GM10248 (cell line): ENCODE measurements around the gene DUSP2.

ENCODE experiments used
- CTCF ChIA-PET: fragments of 300-600 bp; sonication (Branson Sonifier 250); formaldehyde crosslinking; extraction: SDS; loops from one replicate; lab custom pipeline; 2021; ENCODE audit warnings: antibody characterized with exemption; lab: Yijun Ruan, JAX
- POLR2A ChIA-PET: fragments of 350-650 bp; sonication (Branson Sonifier 250); formaldehyde crosslinking; extraction: SDS; loops from one replicate; lab custom pipeline; 2020; ENCODE audit warnings: antibody characterized with exemption; lab: Yijun Ruan, JAX
- DNase-seq: peaks from one replicate; pipeline ENCODE4 v3.0.0; 2012; ENCODE audit errors: extremely low spot score
- CTCF ChIP-seq: IDR thresholded peaks from 2 replicates; pipeline ENCODE4 v1.5.1; 2012; ENCODE audit warnings: mild to moderate bottlenecking, low read depth; ENCODE audit errors: extremely low read depth, missing control alignments, control extremely low read depth

DUSP2 gene

GRCh38 chr2:96114546-96114902, 30.7 kb downstream of the DUSP2 start:
- ChIA-PET CTCF (interaction anchor here (1.2 to 3.3 kb wide), 2 partner anchors 11 to 60 kb away, joined by 3 to 10 read pairs; no protein-coding TSS in a partner anchor), POLR2A (no interaction called here)
- no peak for TF ChIP-seq CTCF
- no peak for DNase-seq

GRCh38 chr2:96113951-96114350, 31.3 kb downstream of the DUSP2 start:
- no peak for DNase-seq
- CTCF ChIA-PET = interaction anchor here (0.6 to 3.3 kb wide), 4 partner anchors 40 to 418 kb away, joined by 3 to 10 read pairs (median 4); no protein-coding TSS in a partner anchor
- POLR2A ChIA-PET = no interaction called here
- TF ChIP-seq CTCF = no peak

GRCh38 chr2:96113367-96113677, 31.9 kb downstream of the DUSP2 start:
- CTCF ChIA-PET = interaction anchor here (0.6 to 3.3 kb wide), 5 partner anchors 39 to 418 kb away, joined by 3 to 10 read pairs (median 5); no protein-coding TSS in a partner anchor
- DNase-seq = no peak
- TF ChIP-seq CTCF = peak; percentile 25
- POLR2A ChIA-PET = no interaction called here

- no peak for TF ChIP-seq CTCF
- POLR2A ChIA-PET = no interaction called here
Observed at GRCh38 chr2:96112501-96113366, 32.5 kb downstream of the DUSP2 start.

GRCh38 chr2:96111823-96112500, 33.3 kb downstream of the DUSP2 start:
- ChIA-PET POLR2A (no interaction called here), CTCF (interaction anchor here (0.7 to 3.3 kb wide), 6 partner anchors 21 to 119 kb away, joined by 3 to 10 read pairs (median 6); no protein-coding TSS in a partner anchor)
- DNase-seq = no peak
- no peak for TF ChIP-seq CTCF

More at GRCh38 chr2:96112501-96113366, 32.5 kb downstream of the DUSP2 start:
- CTCF ChIA-PET = interaction anchor here (0.7 to 3.3 kb wide), 3 partner anchors 62 to 120 kb away, joined by 3 to 10 read pairs (median 7); no protein-coding TSS in a partner anchor
- DNase-seq = no peak

GRCh38 chr2:96111257-96111640, 34.0 kb downstream of the DUSP2 start:
- ChIA-PET CTCF (interaction anchor here (1.0 to 2.4 kb wide), 4 partner anchors 9 to 119 kb away, joined by 3 to 8 read pairs (median 4); no protein-coding TSS in a partner anchor), POLR2A (no interaction called here)
- no peak for DNase-seq
- TF ChIP-seq CTCF = no peak
